Adrenal gland (tissue), 12 donors: Measurements from ENCODE around the gene DNAJB7. TPM values are rescaled to one million over a fixed set of nuclear protein-coding genes. Genes with fewer than 3 reads are reported as not detected.
"Not testable (repeated sequence)": the region's sequence is repeated elsewhere in the genome, so short reads cannot be mapped to it uniquely, and the experiment has no call there.

Source experiments
- DNase-seq, 7 donors: peaks; one replicate each; pipeline ENCODE4 v3.0.0-alpha.2; 2019 to 2020
- H3K27ac ChIP-seq, 5 donors: fragments of 200-600 bp; sonication (generic) in 4 of 5; 1 replicate in 3 of 5; 2 replicates in 2 of 5; pipeline versions ENCODE4 v1.5.1 to v1.8.0; 2016 to 2020; ENCODE audit warnings: mild to moderate bottlenecking in 1 of 5
- H3K27me3 ChIP-seq: fragments of 200-600 bp; 2 replicates; pipeline ENCODE4 v1.8.0; 2021
- H3K36me3 ChIP-seq, 2 donors: fragments of 200-600 bp; replicated peaks in 1 of 2; 1 replicate in 1 of 2; 2 replicates in 1 of 2; pipeline versions ENCODE4 v1.5.1 to v1.8.0; 2018 to 2022
- H3K4me1 ChIP-seq, 2 donors: fragments of 200-600 bp; replicated peaks in 1 of 2; 1 replicate in 1 of 2; 2 replicates in 1 of 2; pipeline versions ENCODE4 v1.5.1 to v1.8.0; 2018 to 2021
- H3K4me3 ChIP-seq, 4 donors: fragments of 200-600 bp; sonication (generic) in 3 of 4; one replicate each; pipeline ENCODE4 v1.5.1; 2016 to 2018
- H3K9me3 ChIP-seq, 3 donors: fragments of 200-600 bp; sonication (generic) in 1 of 3; replicated peaks in 1 of 3; 1 replicate in 2 of 3; 2 replicates in 1 of 3; pipeline versions ENCODE4 v1.5.1 to v1.8.0; 2016 to 2021
- CTCF ChIP-seq, 6 experiments: fragments of 450-650 bp in 4 of 6; fragments of 200-600 bp in 2 of 6; sonication (generic) in 1 of 6; IDR thresholded peaks; 1 replicate in 5 of 6; 2 replicates in 1 of 6; pipeline versions ENCODE4 v1.5.1 to v1.8.0; 2016 to 2021; ENCODE audit warnings: antibody characterized with exemption in 6 of 6, mild to moderate bottlenecking in 2 of 6, moderate library complexity in 1 of 6
- POLR2A ChIP-seq, 2 donors: fragments of 450-650 bp; IDR thresholded peaks; one replicate each; pipeline ENCODE4 v1.6.1; 2017; ENCODE audit warnings: antibody characterized with exemption in 2 of 2, mild to moderate bottlenecking in 2 of 2, moderate library complexity in 1 of 2
- WGBS, 4 donors: extraction: QIAGEN DNeasy Blood & Tissue Kit in 2 of 4; methylation state at CpG; one replicate each; pipeline versions ENCODE4 v1.1.5 to v1.1.7; 2013 to 2017; 5-methylcytosine and 5-hydroxymethylcytosine counted together
- intact Hi-C, 2 donors: fragments of 100-400 bp; cut with DNase I; formaldehyde crosslinking; loops; one replicate each; pipeline versions ENCODE4 v1.14.1 to v1.15.0; 2022 to 2023
- polyA plus RNA-seq, 3 donors: library from polyadenylated mRNA; stranded (reverse); fragments of 200-250 nt in 2 of 3; fragments of 350-450 nt in 1 of 3; fragmentation: Illumina TruSeq in 1 of 3; extraction: RNeasy Lipid Tissue Mini Kit (QIAGEN cat#74804) in 1 of 3; gene quantifications; one replicate each; pipeline ENCODE4 v1.2.3, GENCODE V29; 2013 to 2014
- total RNA-seq, 9 donors: library from RNA; depleted of rRNA in 4 of 9; stranded (reverse); fragments of >200 nt in 4 of 9; fragments of 120-200 nt in 1 of 9; fragmentation: NEBNext Ultra II Directional in 1 of 9; extraction: Animal tissue kit (Norgen Biotek cat#: 25700) in 1 of 9; gene quantifications; one replicate each; pipeline versions ENCODE4 v1.1.0 to v1.2.4, GENCODE V29; 2013 to 2023
- donor health status: healthy with polysubstance abuse.
- donor health status: Bipolar disorder and iron deficiency.
- donor health status: DM: yes; HTN: yes; CAD: no.
- donor health status: DM: no; HTN: no; CAD: no.
- donor health status: DM: no; HTN: no; CAD: no.
- donor health status: DM: yes; HTN: yes; CAD: no.

The DNAJB7 gene
- total and polyA plus RNA-seq, 12 donors, result not detected

- H3K27ac ChIP-seq, result peak overlapping the region in 2 of 5 donors; percentile 2 to 99
- peaks cover 22 to 60% of the 10 kb centered on the region in 2 donors for H3K4me1 ChIP-seq
- WGBS, 4 donors, result 46 to 65% (median 52%) methylated on average over 1 of the region's 1 CpG
- H3K36me3 ChIP-seq, result peaks cover 0 to 22% of the 10 kb centered on the region in 2 donors
- TF ChIP-seq POLR2A (IDR thresholded peaks at IDR 0.05), result no peak
- no peak for TF ChIP-seq CTCF (IDR thresholded peaks at IDR 0.05)
- intact Hi-C loops, result loop anchor here in 1 of 2 donors (10.0 kb wide), 1 partner anchor 311 kb away; no protein-coding TSS in a partner anchor
- H3K4me3 ChIP-seq, result no peak overlapping the region
- no peaks in the 10 kb centered on the region for H3K9me3 ChIP-seq
- H3K27me3 ChIP-seq, result no peaks in the 10 kb centered on the region
- no peak for DNase-seq
Measured at GRCh38 chr22:40853333-40853732, 8.6 kb downstream of the DNAJB7 start.

- DNase-seq, H3K27ac ChIP-seq, H3K27me3 ChIP-seq, H3K4me3 ChIP-seq, H3K9me3 ChIP-seq, intact Hi-C loops: not testable (repeated sequence)
- Histone ChIP-seq H3K36me3 (peaks cover 0 to 92% of the 10 kb centered on the region in 2 donors), H3K4me1 (peaks cover 0 to 27% of the 10 kb centered on the region in 2 donors)
- 84 to 92% (median 91%) methylated on average over 11 of the region's 11 CpGs for WGBS, 4 donors
Measured at GRCh38 chr22:40845816-40846215, 16.1 kb downstream of the DNAJB7 start.

GRCh38 chr22:40844951-40845350, 17.0 kb downstream of the DNAJB7 start:
- H3K27me3 ChIP-seq, result no peaks in the 10 kb centered on the region
- intact Hi-C loops, result no loop called here
- 92 to 96% (median 94%) methylated on average over 3 of the region's 3 CpGs for WGBS, 4 donors
- no peak overlapping the region for H3K27ac ChIP-seq
- H3K4me1 ChIP-seq, result peaks cover 0 to 21% of the 10 kb centered on the region in 2 donors
- H3K9me3 ChIP-seq, result no peaks in the 10 kb centered on the region
- TF ChIP-seq POLR2A (IDR thresholded peaks at IDR 0.05), result no peak
- TF ChIP-seq CTCF (IDR thresholded peaks at IDR 0.05), result no peak
- peaks cover 0 to 95% of the 10 kb centered on the region in 2 donors for H3K36me3 ChIP-seq
- H3K4me3 ChIP-seq, result no peak overlapping the region
- DNase-seq, result no peak

DNA sequence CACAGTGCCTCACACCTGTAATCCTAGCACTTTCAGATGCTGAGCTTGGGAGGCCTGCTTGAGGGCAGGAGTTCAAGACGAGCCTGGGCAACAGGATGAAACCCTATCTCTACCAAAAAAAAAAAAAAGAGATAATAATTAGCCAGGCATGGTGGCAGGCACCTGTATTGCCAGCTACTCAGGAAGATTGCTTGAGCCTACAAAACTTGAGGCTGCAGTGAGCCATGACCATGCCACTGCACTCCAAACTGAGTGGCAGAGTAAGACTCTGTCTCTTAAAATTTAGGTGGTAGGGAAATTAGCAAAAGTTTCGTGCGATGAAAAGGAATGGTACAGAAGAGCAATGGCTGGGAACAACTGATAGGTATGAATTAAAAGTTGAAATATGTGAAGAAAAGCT, 23.4 kb downstream of the DNAJB7 start:
- peaks cover 0 to 89% of the 10 kb centered on the region in 2 donors for H3K36me3 ChIP-seq
- 85 to 95% (median 89%) methylated on average over 3 of the region's 3 CpGs for WGBS, 4 donors

More for the DNA sequence above, 23.4 kb downstream of the DNAJB7 start:
- DNase-seq, result no peak
- intact Hi-C loops, result no loop called here
- TF ChIP-seq POLR2A (IDR thresholded peaks at IDR 0.05), result no peak
- no peak for TF ChIP-seq CTCF (IDR thresholded peaks at IDR 0.05)
- no peak overlapping the region for H3K27ac ChIP-seq
- peaks cover 0 to 14% of the 10 kb centered on the region in 2 donors for H3K4me1 ChIP-seq
- H3K9me3 ChIP-seq, result no peaks in the 10 kb centered on the region
- H3K4me3 ChIP-seq, result no peak overlapping the region
- H3K27me3 ChIP-seq, result no peaks in the 10 kb centered on the region
